ENCODE data around the gene NTHL1. TPM values are rescaled to one million over a fixed set of nuclear protein-coding genes. Genes with fewer than 3 reads are reported as not detected.

Gene NTHL1
- total and polyA plus RNA-seq, 2 of the 13 experiments (the other 11 are each of a cell fraction or from before 2014, with no cell fraction given): 47.5 to 64.9 TPM

DNA sequence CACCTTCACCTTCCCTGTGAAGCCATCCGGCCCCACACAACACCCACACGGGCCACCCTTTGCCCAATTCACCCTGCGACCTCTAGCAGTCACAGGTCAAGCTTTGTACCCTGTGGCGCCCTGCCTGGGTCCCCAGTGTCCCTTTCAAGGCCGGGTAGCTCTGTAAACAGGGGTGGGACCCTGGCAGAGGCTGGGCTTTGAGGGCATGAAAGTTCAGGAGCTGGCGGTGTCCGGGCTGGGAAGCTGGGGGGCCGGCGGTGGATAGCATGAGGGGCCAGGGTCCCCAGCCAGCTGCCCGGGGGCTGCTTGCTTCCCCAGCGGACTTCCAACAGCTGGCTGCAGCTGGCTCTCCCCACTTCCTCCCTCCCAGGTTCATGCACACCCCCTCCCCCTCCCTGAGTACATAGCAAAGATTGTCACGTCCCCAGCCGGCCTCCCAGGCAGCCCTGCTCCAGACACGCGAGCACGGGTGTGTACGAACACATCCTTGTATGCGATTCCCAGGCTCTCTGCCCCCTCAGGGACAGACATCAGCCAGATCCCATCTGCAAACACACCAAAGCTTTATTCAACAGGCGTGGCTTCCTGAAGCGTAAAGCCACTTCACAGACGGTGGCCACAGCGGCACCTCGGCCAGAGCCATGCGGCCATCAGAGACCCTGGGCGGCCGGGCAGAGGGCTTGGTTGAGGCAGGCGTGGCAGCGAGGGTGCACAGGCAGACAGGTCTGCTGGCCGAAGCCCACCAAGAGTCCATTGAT lies 8.2 kb downstream of the NTHL1 start (continued):
- TF ChIP-seq, protein P1, sequence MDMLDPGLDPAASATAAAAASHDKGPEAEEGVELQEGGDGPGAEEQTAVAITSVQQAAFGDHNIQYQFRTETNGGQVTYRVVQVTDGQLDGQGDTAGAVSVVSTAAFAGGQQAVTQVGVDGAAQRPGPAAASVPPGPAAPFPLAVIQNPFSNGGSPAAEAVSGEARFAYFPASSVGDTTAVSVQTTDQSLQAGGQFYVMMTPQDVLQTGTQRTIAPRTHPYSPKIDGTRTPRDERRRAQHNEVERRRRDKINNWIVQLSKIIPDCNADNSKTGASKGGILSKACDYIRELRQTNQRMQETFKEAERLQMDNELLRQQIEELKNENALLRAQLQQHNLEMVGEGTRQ (IDR thresholded peaks at IDR 0.05; ENCODE audit: low read depth, low read length): no peak
- TF ChIP-seq, protein P1 (CRISPR knock-in tag; IDR thresholded peaks at IDR 0.05; ENCODE audit: borderline replicate concordance): no peak
- TF ChIP-seq HES4 (CRISPR knock-in tag; IDR thresholded peaks at IDR 0.05; ENCODE audit: borderline replicate concordance) (0 out of 2 replicates have a peak, but pooled peaks have one; percentile 43), PCBP1 (IDR thresholded peaks at IDR 0.05; ENCODE audit: borderline replicate concordance, low read depth, low read length) (no peak; the same call in 1 of the 2 replicates), SNRNP70 (IDR thresholded peaks at IDR 0.05; ENCODE audit: low read depth, low read length) (no peak), ZNF468 (CRISPR knock-in tag; IDR thresholded peaks at IDR 0.05) (no peak), ZNF678 (CRISPR knock-in tag; IDR thresholded peaks at IDR 0.05) (no peak), SMARCE1 (IDR thresholded peaks at IDR 0.05; ENCODE audit: borderline replicate concordance) (no peak), RXRB (CRISPR knock-in tag; IDR thresholded peaks at IDR 0.05; ENCODE audit: borderline replicate concordance) (peak; percentile 91), RERE (CRISPR knock-in tag; IDR thresholded peaks at IDR 0.05; ENCODE audit: low read depth) (no peak; the same call in 1 of the 2 replicates), SALL2 (CRISPR knock-in tag; IDR thresholded peaks at IDR 0.05) (no peak), ZNF652 (CRISPR knock-in tag; IDR thresholded peaks at IDR 0.05; ENCODE audit: borderline replicate concordance, low read depth) (peak; percentile 47; the same call in 1 of the 2 replicates), ZNF790 (CRISPR knock-in tag; IDR thresholded peaks at IDR 0.05; ENCODE audit: borderline replicate concordance) (no peak), CCAR2 (optimal IDR thresholded peaks at IDR 0.05; ENCODE audit: low read depth, low read length) (peak; percentile 33), TRAFD1 (CRISPR knock-in tag; IDR thresholded peaks at IDR 0.05; ENCODE audit: borderline replicate concordance) (no peak), TEF (CRISPR knock-in tag; IDR thresholded peaks at IDR 0.05) (no peak)
- TF ChIP-seq, protein P2, sequence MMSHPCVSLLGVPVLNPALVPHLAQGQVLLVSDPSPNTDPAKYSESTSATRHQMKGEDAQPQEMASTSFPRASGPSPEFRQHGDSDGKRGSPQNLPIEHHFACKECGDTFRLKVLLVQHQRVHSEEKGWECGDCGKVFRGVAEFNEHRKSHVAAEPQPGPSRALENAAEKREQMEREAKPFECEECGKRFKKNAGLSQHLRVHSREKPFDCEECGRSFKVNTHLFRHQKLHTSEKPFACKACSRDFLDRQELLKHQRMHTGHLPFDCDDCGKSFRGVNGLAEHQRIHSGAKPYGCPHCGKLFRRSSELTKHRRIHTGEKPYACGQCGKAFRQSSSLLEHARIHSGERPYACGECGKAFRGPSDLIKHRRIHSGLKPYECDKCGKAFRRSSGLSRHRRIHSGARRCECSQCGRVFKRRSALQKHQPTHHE (CRISPR knock-in tag; IDR thresholded peaks at IDR 0.05; ENCODE audit: borderline replicate concordance): no peak
